ENCODE data around the gene LHPP. TPM values are rescaled to one million over a fixed set of nuclear protein-coding genes. Genes with fewer than 3 reads are reported as not detected.

LHPP gene
- total and polyA plus RNA-seq, 10 donors: 16.8 to 36.8 (median 23.5) TPM

DNA sequence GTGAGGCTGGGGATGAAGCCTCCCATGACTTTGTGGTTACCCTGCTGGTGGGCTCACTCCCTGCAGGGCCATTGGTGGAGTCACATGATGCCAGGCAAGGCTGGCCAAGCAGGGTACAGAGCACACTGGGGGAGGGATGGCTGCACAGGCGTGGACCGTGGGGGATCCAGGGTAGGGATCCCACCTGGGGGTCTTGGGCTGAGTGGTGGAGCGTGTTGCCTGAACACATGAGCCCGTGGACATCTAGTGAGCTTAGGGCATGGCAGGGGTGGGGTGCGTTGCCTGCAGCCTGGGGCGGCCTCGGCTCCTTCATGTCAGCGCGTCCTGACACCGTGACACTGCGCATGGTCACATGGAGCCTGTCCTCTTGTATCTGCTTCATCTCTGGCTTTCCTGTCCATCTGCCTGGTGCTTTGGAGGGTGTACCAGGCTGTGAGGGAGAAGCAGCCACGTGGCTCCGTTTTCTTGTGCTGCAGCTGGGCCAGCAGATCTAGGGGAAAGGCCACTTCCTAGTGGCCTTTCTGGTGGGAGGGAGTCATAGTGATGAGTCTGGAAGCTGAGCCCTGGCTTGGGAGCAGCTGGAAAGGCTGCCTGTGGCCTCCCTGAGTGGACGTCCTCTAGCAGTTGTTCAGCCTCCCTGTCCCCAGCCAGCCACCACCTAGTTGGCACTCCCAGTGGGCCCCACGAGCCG lies 96.2 kb downstream of the LHPP start:
- Histone ChIP-seq H3K36me3 (no peaks in the 10 kb centered on the region), H3K4me3 (no peak overlapping the region), H3K4me1 (peaks cover 0 to 29% (median 11%) of the 10 kb centered on the region in 6 donors), H3K9me3 (peaks cover 0 to 7% (median 0%) of the 10 kb centered on the region in 8 donors), H3K27ac (peak overlapping the region in 5 of 8 donors; percentile 58 to 81 (median 67)), H3K27me3 (replicated peaks in 1 of 7) (no peaks in the 10 kb centered on the region)
- WGBS, 5 donors: 87 to 93% (median 90%) methylated on average over 14 to 16 of the region's 16 CpGs
- TF ChIP-seq, protein P1, sequence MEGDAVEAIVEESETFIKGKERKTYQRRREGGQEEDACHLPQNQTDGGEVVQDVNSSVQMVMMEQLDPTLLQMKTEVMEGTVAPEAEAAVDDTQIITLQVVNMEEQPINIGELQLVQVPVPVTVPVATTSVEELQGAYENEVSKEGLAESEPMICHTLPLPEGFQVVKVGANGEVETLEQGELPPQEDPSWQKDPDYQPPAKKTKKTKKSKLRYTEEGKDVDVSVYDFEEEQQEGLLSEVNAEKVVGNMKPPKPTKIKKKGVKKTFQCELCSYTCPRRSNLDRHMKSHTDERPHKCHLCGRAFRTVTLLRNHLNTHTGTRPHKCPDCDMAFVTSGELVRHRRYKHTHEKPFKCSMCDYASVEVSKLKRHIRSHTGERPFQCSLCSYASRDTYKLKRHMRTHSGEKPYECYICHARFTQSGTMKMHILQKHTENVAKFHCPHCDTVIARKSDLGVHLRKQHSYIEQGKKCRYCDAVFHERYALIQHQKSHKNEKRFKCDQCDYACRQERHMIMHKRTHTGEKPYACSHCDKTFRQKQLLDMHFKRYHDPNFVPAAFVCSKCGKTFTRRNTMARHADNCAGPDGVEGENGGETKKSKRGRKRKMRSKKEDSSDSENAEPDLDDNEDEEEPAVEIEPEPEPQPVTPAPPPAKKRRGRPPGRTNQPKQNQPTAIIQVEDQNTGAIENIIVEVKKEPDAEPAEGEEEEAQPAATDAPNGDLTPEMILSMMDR (IDR thresholded peaks at IDR 0.05 in 8 of 11, conservative IDR thresholded peaks at IDR 0.05 in 3 of 11): no peak
- TF ChIP-seq POLR2AphosphoS5 (IDR thresholded peaks at IDR 0.05): peak in 2 of 3 donors; percentile 21 to 47
- DNase-seq: peak; percentile 57
- intact Hi-C loops (cut with DNase I; ENCODE audit: low total_unique reads): no loop called here

DNA sequence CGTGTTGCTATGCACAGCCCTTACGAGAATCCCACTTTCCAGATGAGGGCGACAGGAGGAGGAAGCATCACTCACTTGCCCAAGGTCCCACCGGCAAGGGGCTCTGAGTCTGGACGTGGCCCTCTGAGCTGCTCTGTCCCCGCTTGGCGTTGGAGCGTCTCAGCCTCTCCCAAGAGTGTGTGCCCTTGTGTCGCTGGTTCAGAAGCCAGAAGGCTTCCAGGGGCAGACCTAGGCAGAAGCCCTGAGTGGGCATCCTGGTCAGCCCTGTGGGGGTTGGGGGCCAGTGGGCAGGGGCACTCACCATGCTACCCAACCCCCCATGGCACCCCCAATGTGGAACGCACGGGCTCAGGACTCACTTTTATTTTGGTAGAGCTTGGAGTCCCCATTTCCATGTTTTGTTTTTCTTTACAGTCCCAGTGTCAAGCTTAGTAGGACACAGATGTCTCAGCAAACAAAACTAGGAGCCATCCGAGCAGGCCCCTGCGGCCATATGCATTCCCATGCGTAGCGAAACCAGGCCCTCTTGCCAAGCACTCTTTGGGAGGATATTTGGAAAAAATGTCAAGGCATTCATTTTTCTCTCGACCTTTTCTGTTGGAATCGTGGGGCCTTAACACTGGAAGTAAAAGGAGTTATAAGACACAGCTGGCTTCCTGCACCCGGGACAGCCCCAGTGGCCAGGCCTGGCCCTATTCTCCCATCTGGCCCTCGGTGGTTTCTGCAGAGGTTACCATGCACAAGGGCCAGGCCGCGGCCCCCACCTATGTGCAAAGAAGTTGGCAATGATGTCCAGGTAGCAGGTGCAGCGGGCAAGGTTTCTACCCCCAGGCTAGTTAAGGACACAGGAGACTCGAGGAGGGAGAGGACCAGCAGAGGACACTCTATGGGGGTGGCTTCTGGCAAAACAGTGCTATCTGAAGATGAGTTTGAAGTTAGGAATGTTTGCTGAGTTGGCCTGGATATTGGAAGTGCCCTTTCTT lies 97.0 kb downstream of the LHPP start:
- Histone ChIP-seq H3K27me3 (replicated peaks in 1 of 7) (no peaks in the 10 kb centered on the region), H3K27ac (peak overlapping the region in 6 of 8 donors; percentile 13 to 81 (median 67)), H3K4me1 (peaks cover 0 to 29% (median 11%) of the 10 kb centered on the region in 6 donors), H3K9me3 (peaks cover 0 to 7% (median 0%) of the 10 kb centered on the region in 8 donors), H3K36me3 (no peaks in the 10 kb centered on the region), H3K4me3 (no peak overlapping the region)
- peak; percentile 70 for DNase-seq
- intact Hi-C loops (cut with DNase I; ENCODE audit: low total_unique reads): no loop called here
- TF ChIP-seq, protein P1 (IDR thresholded peaks at IDR 0.05 in 8 of 11, conservative IDR thresholded peaks at IDR 0.05 in 3 of 11): no peak
- TF ChIP-seq POLR2A (IDR thresholded peaks at IDR 0.05): no peak
- no peak for TF ChIP-seq POLR2AphosphoS5 (IDR thresholded peaks at IDR 0.05)
- WGBS, 5 donors: 87 to 93% (median 89%) methylated on average over 21 to 23 of the region's 23 CpGs

DNA sequence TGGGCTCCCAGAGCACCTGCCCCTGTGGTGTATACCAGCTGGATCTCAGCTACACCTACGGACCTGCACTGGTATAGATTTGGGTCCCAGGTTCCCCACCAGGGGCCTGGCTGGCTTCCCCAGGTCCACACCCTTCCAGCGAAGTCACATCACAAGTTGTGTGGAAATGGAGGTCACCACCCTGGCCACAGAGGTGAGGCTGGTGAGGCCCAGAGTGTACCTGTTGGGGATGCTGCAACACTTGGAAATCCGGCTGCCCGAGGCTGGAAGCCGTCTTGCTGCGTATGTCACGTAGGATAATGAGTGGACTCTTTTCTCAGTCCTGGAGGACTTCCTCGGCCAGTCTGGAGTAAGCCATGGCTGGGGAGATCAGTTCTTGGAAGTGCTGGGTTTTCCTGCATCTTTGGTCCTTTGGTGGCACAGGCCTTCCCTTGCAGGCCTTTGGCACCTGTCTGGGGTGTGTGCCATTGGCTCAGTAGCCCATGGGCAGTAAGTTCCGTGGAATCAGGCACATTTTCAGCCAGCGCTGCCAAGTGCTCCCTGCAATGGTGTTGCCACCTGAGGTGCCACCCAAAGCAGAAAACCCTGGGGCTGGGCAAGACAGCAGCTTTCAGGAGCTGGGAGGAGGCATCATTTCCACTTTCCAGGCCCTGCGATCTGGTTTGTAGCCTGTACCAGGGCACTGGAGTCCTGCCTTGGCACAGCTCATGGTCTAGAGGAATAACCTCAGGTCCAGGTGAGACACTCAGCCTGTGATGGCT lies 97.9 kb downstream of the LHPP start:
- peaks cover 0 to 7% (median 0%) of the 10 kb centered on the region in 8 donors for H3K9me3 ChIP-seq
- intact Hi-C loops (cut with DNase I; ENCODE audit: low total_unique reads): no loop called here
- TF ChIP-seq POLR2AphosphoS5 (IDR thresholded peaks at IDR 0.05): no peak
- TF ChIP-seq POLR2A (IDR thresholded peaks at IDR 0.05): no peak
- TF ChIP-seq, protein P1 (IDR thresholded peaks at IDR 0.05 in 8 of 11, conservative IDR thresholded peaks at IDR 0.05 in 3 of 11): no peak
- 86 to 94% (median 91%) methylated on average over 5 to 11 of the region's 11 CpGs for WGBS, 5 donors
- peak; percentile 61 for DNase-seq
- no peaks in the 10 kb centered on the region for H3K36me3 ChIP-seq
- peaks cover 0 to 29% (median 11%) of the 10 kb centered on the region in 6 donors for H3K4me1 ChIP-seq
- H3K27me3 ChIP-seq (replicated peaks in 1 of 7): no peaks in the 10 kb centered on the region
- no peak overlapping the region for H3K4me3 ChIP-seq
- H3K27ac ChIP-seq: peak overlapping the region in 7 of 8 donors; percentile 13 to 81 (median 67)

Measured in spleen (tissue), 11 donors.